GM23338 (cell line): ENCODE measurements around the gene ADGRF3. TPM values are rescaled to one million over a fixed set of nuclear protein-coding genes. Genes with fewer than 3 reads are reported as not detected.

Experiments used
- CREB1 ChIP-seq: fragments of 250-450 bp; sonication (Bioruptor Pico); IDR thresholded peaks from 2 replicates; pipeline ENCODE4 v1.5.0; 2020; ENCODE audit warnings: low read depth, mild to moderate bottlenecking, moderate library complexity
- CTCF ChIP-seq, 2 experiments: fragments of 200-600 bp in 1 of 2; sonication (generic) in 1 of 2; conservative IDR thresholded peaks; 2 replicates each; pipeline versions ENCODE4 v1.5.1 to v1.6.1; 2016 to 2017; ENCODE audit warnings: antibody characterized with exemption in 2 of 2, low read depth in 2 of 2, mild to moderate bottlenecking in 2 of 2, moderate library complexity in 1 of 2
- ETS1 ChIP-seq: IDR thresholded peaks from 2 replicates; pipeline ENCODE4 v1.6.1; 2016; ENCODE audit warnings: antibody characterized with exemption
- EZH2 ChIP-seq: fragments of 200-600 bp; sonication (generic); IDR thresholded peaks from one replicate; pipeline ENCODE4 v1.8.0; 2017; ENCODE audit warnings: antibody characterized with exemption, mild to moderate bottlenecking, low read depth; ENCODE audit not compliant: unreplicated experiment
- JUNB ChIP-seq: IDR thresholded peaks from one replicate; pipeline ENCODE4 v1.6.1; 2016; ENCODE audit warnings: antibody characterized with exemption; ENCODE audit not compliant: unreplicated experiment
- NANOG ChIP-seq: IDR thresholded peaks from 2 replicates; pipeline ENCODE4 v1.6.1; 2016; ENCODE audit warnings: antibody characterized with exemption, borderline replicate concordance
- POLR2AphosphoS5 ChIP-seq: IDR thresholded peaks from 2 replicates; pipeline ENCODE4 v1.6.1; 2016; ENCODE audit warnings: antibody characterized with exemption, low read depth
- ZNF114 ChIP-seq: fragments of 250-450 bp; sonication (Bioruptor Pico); IDR thresholded peaks from 2 replicates; pipeline ENCODE4 v1.5.0; 2020; ENCODE audit warnings: mild to moderate bottlenecking, moderate library complexity
- ZNF331 ChIP-seq: fragments of 250-450 bp; sonication (Bioruptor Pico); IDR thresholded peaks from 2 replicates; pipeline ENCODE4 v1.5.0; 2020; ENCODE audit warnings: low read depth, mild to moderate bottlenecking, moderate library complexity
- ZNF462 ChIP-seq: fragments of 250-450 bp; sonication (Bioruptor Pico); IDR thresholded peaks from 2 replicates; pipeline ENCODE4 v1.5.0; 2020; ENCODE audit warnings: mild to moderate bottlenecking, moderate library complexity
- polyA plus RNA-seq: library from polyadenylated mRNA; unstranded; fragments of >200 nt; fragmentation: Nextera tagmentation; extraction: Ambion mirVana; gene quantifications from 2 replicates; pipeline ENCODE4 v1.2.1, GENCODE V29; 2016
- total RNA-seq: library from RNA; depleted of rRNA; stranded (reverse); fragments of >200 nt; shearing (Covaris generic); gene quantifications from 2 replicates; pipeline ENCODE4 v1.2.3, GENCODE V29; 2014

The ADGRF3 gene
- total and polyA plus RNA-seq, 2 experiments from 2014 or later, result 0.38 to 0.39 TPM

DNA sequence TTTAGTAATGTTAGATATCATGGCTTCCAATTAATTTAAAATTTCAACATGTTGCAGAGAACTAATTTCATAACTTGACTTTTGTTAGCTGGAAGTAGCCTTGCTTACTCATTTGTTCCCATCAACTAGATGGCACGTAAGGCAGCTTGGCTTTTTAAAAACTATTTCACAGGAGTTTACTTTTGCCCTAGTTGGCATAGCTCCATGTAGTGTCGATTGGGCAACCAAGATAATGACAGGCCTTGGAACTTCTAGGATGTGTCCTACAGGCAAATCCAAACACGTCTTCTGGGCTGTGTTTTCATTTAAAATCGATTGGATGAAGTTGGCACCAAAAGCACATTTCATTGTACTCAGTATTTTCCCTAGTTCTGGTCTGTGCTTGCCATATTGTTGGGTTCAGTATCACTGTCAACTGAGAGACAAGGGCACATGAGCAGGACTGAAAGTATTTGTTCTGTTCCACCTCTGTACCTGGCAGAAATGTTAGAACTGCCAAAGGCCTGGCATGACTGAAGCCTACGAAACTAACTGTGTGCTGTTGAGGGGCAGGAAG, 72.5 kb downstream of the ADGRF3 start (continued):
- TF ChIP-seq ZNF462 (CRISPR knock-in tag), result no peak
- no peak for TF ChIP-seq CTCF (conservative IDR thresholded peaks at IDR 0.05; ENCODE audit: low read depth in 2 of 2)
- no peak for TF ChIP-seq ZNF331 (CRISPR knock-in tag)
- no peak for TF ChIP-seq EZH2
- no peak for TF ChIP-seq JUNB
- no peak for TF ChIP-seq NANOG
- no peak for TF ChIP-seq POLR2AphosphoS5
- TF ChIP-seq ETS1, result no peak
- no peak for TF ChIP-seq ZNF114
- no peak for TF ChIP-seq CREB1
